Measurements from ENCODE around the gene CST11.

GRCh38 chr20:23484081-23484480 is 31.4 kb upstream of the CST11 start:
- no peak for TF ChIP-seq CTCF (IDR thresholded peaks at IDR 0.05)
- TF ChIP-seq POLR2AphosphoS5 (IDR thresholded peaks at IDR 0.05) = no peak
- no peak for TF ChIP-seq EP300 (IDR thresholded peaks at IDR 0.05)
- no peak for TF ChIP-seq POLR2A (IDR thresholded peaks at IDR 0.05)

Data from gastroesophageal sphincter (tissue), 3 donors.